ENCODE data around the gene WNT11.

DNA sequence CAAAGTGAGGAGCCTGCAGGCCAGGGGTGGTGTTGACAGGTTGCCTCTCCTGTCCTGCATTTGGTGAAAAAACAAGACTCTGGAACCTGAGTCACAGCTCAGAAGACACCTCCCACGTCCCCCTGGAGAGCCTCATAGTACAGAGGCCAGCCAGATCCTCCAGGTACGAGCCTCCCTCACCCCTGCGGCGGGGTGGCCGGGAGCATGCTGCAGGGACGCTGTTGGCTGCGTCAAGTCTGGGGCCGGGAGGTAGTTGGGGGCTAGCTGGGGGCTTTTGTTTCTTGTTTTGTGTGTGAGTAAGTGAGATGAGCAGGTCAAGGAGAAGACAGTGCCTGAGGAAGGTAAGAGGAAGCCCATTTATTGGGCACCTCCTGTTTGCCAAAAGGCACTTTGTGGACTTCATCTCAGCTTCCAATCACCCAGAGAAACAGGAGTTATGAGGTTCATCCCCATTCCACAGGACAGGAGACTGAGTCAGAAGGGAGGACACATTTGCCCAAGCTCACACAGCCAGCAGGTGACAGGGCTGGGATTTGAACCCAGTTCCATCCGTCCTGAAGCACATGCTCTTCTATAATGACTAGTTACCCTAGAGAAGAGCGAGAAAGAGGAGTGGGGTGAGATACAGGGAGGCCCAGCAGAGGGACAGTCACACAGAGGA is 18.3 kb upstream of the WNT11 start:
- TF ChIP-seq ZNF274 (IDR thresholded peaks at IDR 0.05; ENCODE audit: low read depth, low read length) (no peak), YY1 (IDR thresholded peaks at IDR 0.05; ENCODE audit: insufficient read depth, insufficient read length) (no peak)
